Neural progenitor cell (in vitro differentiated cells): ENCODE measurements around the gene LAMB4. TPM values are rescaled to one million over a fixed set of nuclear protein-coding genes. Genes with fewer than 3 reads are reported as not detected.

Experiments used
- DNase-seq: peaks from one replicate; pipeline ENCODE4 v3.0.0-alpha.2; 2016; ENCODE audit warnings: low spot score
- H2AFZ ChIP-seq: fragments of 200-600 bp; sonication (generic); replicated peaks from 2 replicates; pipeline ENCODE4 v1.6.1; 2016; ENCODE audit warnings: antibody characterized with exemption
- H3F3A ChIP-seq: fragments of 200-600 bp; sonication (generic); 2 replicates; pipeline ENCODE4 v1.6.1; 2016; ENCODE audit warnings: antibody characterized with exemption, low read depth
- H3K27ac ChIP-seq: fragments of 200-600 bp; sonication (generic); 2 replicates; pipeline ENCODE4 v1.5.1; 2016; ENCODE audit warnings: mild to moderate bottlenecking
- H3K27me3 ChIP-seq: fragments of 200-600 bp; sonication (generic); 2 replicates; pipeline ENCODE4 v1.6.1; 2016; ENCODE audit warnings: mild to moderate bottlenecking, moderate library complexity
- H3K36me3 ChIP-seq: fragments of 200-600 bp; sonication (generic); 2 replicates; pipeline ENCODE4 v1.5.1; 2016
- H3K4me1 ChIP-seq: fragments of 200-600 bp; sonication (generic); 2 replicates; pipeline ENCODE4 v1.6.1; 2016; ENCODE audit warnings: mixed run types
- H3K4me2 ChIP-seq: fragments of 200-600 bp; sonication (generic); 2 replicates; pipeline ENCODE4 v1.6.1; 2016
- H3K4me3 ChIP-seq: fragments of 200-600 bp; sonication (generic); 2 replicates; pipeline ENCODE4 v1.5.1; 2016
- H3K79me2 ChIP-seq: fragments of 200-600 bp; sonication (generic); 2 replicates; pipeline ENCODE4 v1.6.1; 2016; ENCODE audit warnings: low read depth
- H3K9ac ChIP-seq: fragments of 200-600 bp; sonication (generic); 2 replicates; pipeline ENCODE4 v1.6.1; 2016
- H3K9me3 ChIP-seq: fragments of 200-600 bp; sonication (generic); 2 replicates; pipeline ENCODE4 v1.5.1; 2016; ENCODE audit warnings: low read depth
- H4K20me1 ChIP-seq: fragments of 200-600 bp; sonication (generic); 2 replicates; pipeline ENCODE4 v1.6.1; 2016; ENCODE audit warnings: low read depth
- H3K27ac Mint-ChIP-seq: 3 replicates; pipeline ENCODE4 v1.8.0; 2021; ENCODE audit warnings: mixed read lengths
- H3K27me3 Mint-ChIP-seq: 2 replicates; pipeline ENCODE4 v1.8.0; 2022; ENCODE audit warnings: low read depth, mild to moderate bottlenecking, inconsistent platforms, moderate library complexity, mixed read lengths; ENCODE audit not compliant: insufficient read depth
- H3K36me3 Mint-ChIP-seq: 3 replicates; pipeline ENCODE4 v1.8.0; 2021; ENCODE audit warnings: mixed read lengths
- H3K4me1 Mint-ChIP-seq: 3 replicates; pipeline ENCODE4 v1.8.0; 2021; ENCODE audit warnings: mixed read lengths
- H3K4me3 Mint-ChIP-seq: 3 replicates; pipeline ENCODE4 v1.8.0; 2021; ENCODE audit warnings: mild to moderate bottlenecking, moderate library complexity, mixed read lengths
- H3K9me3 Mint-ChIP-seq: 3 replicates; pipeline ENCODE4 v1.8.0; 2020; ENCODE audit warnings: mixed read lengths
- CTCF ChIP-seq: fragments of 200-600 bp; sonication (generic); IDR thresholded peaks from 2 replicates; pipeline ENCODE4 v1.5.1; 2017; ENCODE audit warnings: antibody characterized with exemption, mild to moderate bottlenecking
- EZH2 ChIP-seq: fragments of 200-600 bp; sonication (generic); IDR thresholded peaks from 2 replicates; pipeline ENCODE4 v1.6.1; 2017; ENCODE audit warnings: antibody characterized with exemption, mild to moderate bottlenecking, moderate library complexity
- EZH2phosphoT487 ChIP-seq: fragments of 200-600 bp; sonication (generic); IDR thresholded peaks from 2 replicates; pipeline ENCODE4 v1.6.1; 2017; ENCODE audit warnings: antibody characterized with exemption
- total RNA-seq: library from RNA; depleted of rRNA; stranded (reverse); fragments of >200 nt; gene quantifications from 2 replicates; pipeline ENCODE4 v1.2.3, GENCODE V29; 2015; ENCODE audit warnings: low replicate concordance

Gene LAMB4
- total RNA-seq, 1 donor from 2014 or later = not detected

- Histone ChIP-seq H3K4me1 (peaks cover 22% of the 10 kb centered on the region), H3K27me3 (no peaks in the 10 kb centered on the region), H4K20me1 (peaks cover 3% of the 10 kb centered on the region), H3K4me3 (no peak overlapping the region), H2AFZ (no peak overlapping the region), H3K9me3 (no peaks in the 10 kb centered on the region), H3K27ac (peak overlapping the region; percentile 24), H3F3A (peaks cover 19% of the 10 kb centered on the region), H3K4me2 (peak overlapping the region; percentile 61), H3K9ac (no peak overlapping the region), H3K36me3 (no peaks in the 10 kb centered on the region), H3K79me2 (no peaks in the 10 kb centered on the region)
- Mint-ChIP-seq H3K36me3 (peaks cover 2% of the 10 kb centered on the region), H3K4me1 (peaks cover 18% of the 10 kb centered on the region), H3K4me3 (no peak overlapping the region), H3K27me3 (no peaks in the 10 kb centered on the region), H3K9me3 (peaks cover 2% of the 10 kb centered on the region), H3K27ac (peak overlapping the region; percentile 13)
- TF ChIP-seq EZH2 = no peak
- no peak for TF ChIP-seq EZH2phosphoT487
- no peak for TF ChIP-seq CTCF
- DNase-seq = peak; percentile 86
Observed at GRCh38 chr7:108132551-108133265, 2.5 kb upstream of the LAMB4 start.

GRCh38 chr7:108129018-108129965 lies 869 bp downstream of the LAMB4 start:
- H3K9ac ChIP-seq = no peak overlapping the region
- no peaks in the 10 kb centered on the region for H3K36me3 ChIP-seq
- no peak overlapping the region for H3K4me2 ChIP-seq
- H2AFZ ChIP-seq = no peak overlapping the region
- no peak for TF ChIP-seq EZH2phosphoT487
- no peak for TF ChIP-seq CTCF
- TF ChIP-seq EZH2 = no peak
- peaks cover 16% of the 10 kb centered on the region for H3K4me1 Mint-ChIP-seq
- H3K4me3 ChIP-seq = no peak overlapping the region
- H3F3A ChIP-seq = peaks cover 19% of the 10 kb centered on the region
- no peak overlapping the region for H3K27ac Mint-ChIP-seq
- peaks cover 3% of the 10 kb centered on the region for H4K20me1 ChIP-seq
- no peaks in the 10 kb centered on the region for H3K27me3 ChIP-seq
- H3K79me2 ChIP-seq = no peaks in the 10 kb centered on the region
- H3K27ac ChIP-seq = no peak overlapping the region
- H3K36me3 Mint-ChIP-seq = no peaks in the 10 kb centered on the region
- no peak for DNase-seq
- peaks cover 19% of the 10 kb centered on the region for H3K4me1 ChIP-seq
- no peak overlapping the region for H3K4me3 Mint-ChIP-seq
- H3K27me3 Mint-ChIP-seq = no peaks in the 10 kb centered on the region
- H3K9me3 Mint-ChIP-seq = peaks cover 2% of the 10 kb centered on the region
- no peaks in the 10 kb centered on the region for H3K9me3 ChIP-seq

GRCh38 chr7:108128514-108128913 lies 1.6 kb downstream of the LAMB4 start:
- peaks cover 13% of the 10 kb centered on the region for H3K4me1 Mint-ChIP-seq
- Histone ChIP-seq H3K27ac (no peak overlapping the region), H3K79me2 (no peaks in the 10 kb centered on the region), H3K4me3 (no peak overlapping the region), H3K27me3 (no peaks in the 10 kb centered on the region), H3K9ac (no peak overlapping the region), H3K4me1 (peaks cover 19% of the 10 kb centered on the region), H3F3A (peaks cover 17% of the 10 kb centered on the region), H3K4me2 (no peak overlapping the region), H3K36me3 (no peaks in the 10 kb centered on the region), H4K20me1 (peaks cover 3% of the 10 kb centered on the region), H2AFZ (no peak overlapping the region), H3K9me3 (no peaks in the 10 kb centered on the region)
- H3K9me3 Mint-ChIP-seq = peaks cover 2% of the 10 kb centered on the region
- TF ChIP-seq CTCF (no peak), EZH2phosphoT487 (no peak), EZH2 (no peak)
- DNase-seq = no peak
- H3K27me3 Mint-ChIP-seq = no peaks in the 10 kb centered on the region
- H3K36me3 Mint-ChIP-seq = no peaks in the 10 kb centered on the region
- H3K4me3 Mint-ChIP-seq = no peak overlapping the region
- no peak overlapping the region for H3K27ac Mint-ChIP-seq
